Testis (tissue), 2 donors: ENCODE results near the gene CELSR1.

Experiments
- POLR2A ChIP-seq: fragments of 450-650 bp; IDR thresholded peaks from one replicate; pipeline ENCODE4 v1.6.1; 2017; ENCODE audit warnings: antibody characterized with exemption, mild to moderate bottlenecking, moderate library complexity
- TF ChIP-seq, protein P1 (sequence below), 3 experiments: fragments of 450-650 bp in 2 of 3; fragments of 200-600 bp in 1 of 3; sonication (generic) in 1 of 3; IDR thresholded peaks; one replicate each; pipeline ENCODE4 v1.5.1; 2016 to 2019; ENCODE audit warnings: antibody characterized with exemption in 3 of 3, mild to moderate bottlenecking in 2 of 3, moderate library complexity in 1 of 3

DNA sequence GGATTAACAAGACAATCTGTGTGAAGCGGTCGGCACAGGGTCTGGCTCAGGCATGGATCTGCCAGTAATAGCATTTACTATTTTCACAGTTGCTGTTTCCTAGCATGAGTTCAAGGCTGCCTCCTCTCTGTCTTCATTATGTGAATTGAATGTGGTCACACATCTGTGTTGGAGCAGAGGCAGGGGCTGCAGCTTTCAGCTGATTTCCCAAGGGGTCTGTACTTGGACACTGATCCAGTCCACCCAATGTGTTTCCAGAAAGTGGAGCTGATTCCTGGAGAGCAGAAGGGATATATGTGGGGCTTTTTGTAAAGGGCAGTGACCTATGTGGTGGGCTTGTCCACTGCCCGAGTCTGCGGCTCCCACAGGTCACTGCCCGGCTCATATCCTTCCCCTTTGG is 3.5 kb upstream of the CELSR1 start:
- no peak for TF ChIP-seq POLR2A
- TF ChIP-seq, protein P1, sequence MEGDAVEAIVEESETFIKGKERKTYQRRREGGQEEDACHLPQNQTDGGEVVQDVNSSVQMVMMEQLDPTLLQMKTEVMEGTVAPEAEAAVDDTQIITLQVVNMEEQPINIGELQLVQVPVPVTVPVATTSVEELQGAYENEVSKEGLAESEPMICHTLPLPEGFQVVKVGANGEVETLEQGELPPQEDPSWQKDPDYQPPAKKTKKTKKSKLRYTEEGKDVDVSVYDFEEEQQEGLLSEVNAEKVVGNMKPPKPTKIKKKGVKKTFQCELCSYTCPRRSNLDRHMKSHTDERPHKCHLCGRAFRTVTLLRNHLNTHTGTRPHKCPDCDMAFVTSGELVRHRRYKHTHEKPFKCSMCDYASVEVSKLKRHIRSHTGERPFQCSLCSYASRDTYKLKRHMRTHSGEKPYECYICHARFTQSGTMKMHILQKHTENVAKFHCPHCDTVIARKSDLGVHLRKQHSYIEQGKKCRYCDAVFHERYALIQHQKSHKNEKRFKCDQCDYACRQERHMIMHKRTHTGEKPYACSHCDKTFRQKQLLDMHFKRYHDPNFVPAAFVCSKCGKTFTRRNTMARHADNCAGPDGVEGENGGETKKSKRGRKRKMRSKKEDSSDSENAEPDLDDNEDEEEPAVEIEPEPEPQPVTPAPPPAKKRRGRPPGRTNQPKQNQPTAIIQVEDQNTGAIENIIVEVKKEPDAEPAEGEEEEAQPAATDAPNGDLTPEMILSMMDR (IDR thresholded peaks at IDR 0.05), result no peak
